Right lobe of liver (tissue), 6 donors: ENCODE results near the gene SLC24A3. TPM values are rescaled to one million over a fixed set of nuclear protein-coding genes. Genes with fewer than 3 reads are reported as not detected.
A peak's percentile ranks its signal among the peaks of the same experiment; 100 is the strongest.

Experiments
- ATAC-seq, 4 donors: fragments of 200-7000 bp; cut with Tn5 transposase; one replicate each; pipeline ENCODE4 v1.9.1; 2020; ENCODE audit warnings: mild to moderate bottlenecking in 4 of 4, moderate library complexity in 4 of 4
- DNase-seq, 3 donors: peaks; one replicate each; pipeline ENCODE4 v3.0.0-alpha.2; 2020
- H3K27ac ChIP-seq, 3 donors: fragments of 200-600 bp; one replicate each; pipeline ENCODE4 v1.8.0; 2022
- H3K27me3 ChIP-seq, 2 donors: fragments of 200-600 bp; one replicate each; pipeline ENCODE4 v1.8.0; 2022
- H3K36me3 ChIP-seq, 4 donors: fragments of 200-600 bp; sonication (generic) in 1 of 4; one replicate each; pipeline versions ENCODE4 v1.5.1 to v1.8.0; 2017 to 2022; ENCODE audit warnings: control low read depth in 1 of 4
- H3K4me1 ChIP-seq, 4 donors: fragments of 200-600 bp; sonication (generic) in 1 of 4; one replicate each; pipeline versions ENCODE4 v1.5.1 to v1.8.0; 2017 to 2022; ENCODE audit warnings: control low read depth in 1 of 4
- H3K4me3 ChIP-seq, 3 donors: fragments of 200-600 bp; one replicate each; pipeline ENCODE4 v1.8.0; 2022
- H3K9me3 ChIP-seq, 4 donors: fragments of 200-600 bp; sonication (generic) in 1 of 4; one replicate each; pipeline versions ENCODE4 v1.5.1 to v1.8.0; 2017 to 2022; ENCODE audit warnings: control low read depth in 1 of 4
- CTCF ChIP-seq, 4 donors: fragments of 200-600 bp in 3 of 4; fragments of 450-650 bp in 1 of 4; IDR thresholded peaks; one replicate each; pipeline versions ENCODE4 v1.5.1 to v1.8.0; 2016 to 2022; ENCODE audit warnings: antibody characterized with exemption in 4 of 4, mild to moderate bottlenecking in 2 of 4
- POLR2A ChIP-seq: fragments of 450-650 bp; IDR thresholded peaks from one replicate; pipeline ENCODE4 v1.6.1; 2017; ENCODE audit warnings: antibody characterized with exemption, mild to moderate bottlenecking
- WGBS: methylation state at CpG from one replicate; pipeline ENCODE4 v1.1.6; 2018; ENCODE audit warnings: low coverage, low lambda C conversion rate; ENCODE audit not compliant: insufficient coverage; ENCODE audit errors: missing lambda C conversion rate; 5-methylcytosine and 5-hydroxymethylcytosine counted together
- intact Hi-C, 2 donors: fragments of 100-400 bp; cut with DNase I; formaldehyde crosslinking; loops; one replicate each; pipeline versions ENCODE4 v1.11.2 to v1.14.1; 2022
- total RNA-seq, 6 experiments: library from RNA; depleted of rRNA in 2 of 6; stranded (reverse); fragments of >200 nt in 2 of 6; fragmentation: NEBNext Ultra II Directional in 3 of 6; extraction: Animal tissue kit (Norgen Biotek cat#: 25700) in 3 of 6; gene quantifications; one replicate each; pipeline versions ENCODE4 v1.1.0 to v1.2.4, GENCODE V29; 2016 to 2023
- donor health status: DM: no; HTN: yes; CAD: no.
- donor health status: DM: no; HTN: no; CAD: no.
- donor health status: DM: no; HTN: no; CAD: no.
- donor health status: DM: no; HTN: yes; CAD: no.
- donor health status: DM: no; HTN: yes; CAD: no.

SLC24A3 gene
- total RNA-seq, 6 experiments from 2014 or later: 0.06 to 0.49 (median 0.27) TPM

GRCh38 chr20:19411811-19412210 is 199.4 kb downstream of the SLC24A3 start:
- TF ChIP-seq POLR2A: no peak
- Histone ChIP-seq H3K36me3 (no peaks in the 10 kb centered on the region), H3K4me3 (no peak overlapping the region), H3K9me3 (no peaks in the 10 kb centered on the region), H3K4me1 (peaks cover 0 to 25% (median 0%) of the 10 kb centered on the region in 4 donors), H3K27ac (no peak overlapping the region), H3K27me3 (no peaks in the 10 kb centered on the region)
- 38% methylated on average over 3 of the region's 3 CpGs for WGBS
- DNase-seq (no peak), ATAC-seq (no peak)
- intact Hi-C loops: no loop called here

GRCh38 chr20:19412254-19412653 is 199.8 kb downstream of the SLC24A3 start:
- 55% methylated on average over 3 of the region's 3 CpGs for WGBS
- intact Hi-C loops: no loop called here
- Histone ChIP-seq H3K4me1 (peaks cover 0 to 25% (median 0%) of the 10 kb centered on the region in 4 donors), H3K36me3 (no peaks in the 10 kb centered on the region), H3K27me3 (no peaks in the 10 kb centered on the region), H3K4me3 (no peak overlapping the region), H3K9me3 (no peaks in the 10 kb centered on the region), H3K27ac (no peak overlapping the region)
- ATAC-seq (no peak), DNase-seq (no peak)
- no peak for TF ChIP-seq POLR2A
- no peak for TF ChIP-seq CTCF (IDR thresholded peaks at IDR 0.05)

- intact Hi-C loops: no loop called here
- H3K27ac ChIP-seq: no peak overlapping the region
- H3K36me3 ChIP-seq: no peaks in the 10 kb centered on the region
- peak in 3 of 4 donors; percentile 24 to 68 (median 55) for ATAC-seq
- H3K9me3 ChIP-seq: no peaks in the 10 kb centered on the region
- no peak for DNase-seq
- 30% methylated on average over 1 of the region's 1 CpG for WGBS
- H3K27me3 ChIP-seq: no peaks in the 10 kb centered on the region
- TF ChIP-seq CTCF (IDR thresholded peaks at IDR 0.05) (no peak), POLR2A (no peak)
- peaks cover 0 to 25% (median 0%) of the 10 kb centered on the region in 4 donors for H3K4me1 ChIP-seq
- H3K4me3 ChIP-seq: no peak overlapping the region
Observed at GRCh38 chr20:19414600-19414999, 202.2 kb downstream of the SLC24A3 start.

- H3K4me3 ChIP-seq: no peak overlapping the region
- no peaks in the 10 kb centered on the region for H3K36me3 ChIP-seq
- no peak overlapping the region for H3K27ac ChIP-seq
- 50% methylated on average over 1 of the region's 1 CpG for WGBS
- H3K4me1 ChIP-seq: peaks cover 0 to 25% (median 0%) of the 10 kb centered on the region in 4 donors
- no peaks in the 10 kb centered on the region for H3K9me3 ChIP-seq
- TF ChIP-seq POLR2A (no peak), CTCF (IDR thresholded peaks at IDR 0.05) (no peak)
- ATAC-seq (peak; percentile 62 to 89 (median 76)), DNase-seq (no peak)
- no peaks in the 10 kb centered on the region for H3K27me3 ChIP-seq
- intact Hi-C loops: no loop called here
Observed at GRCh38 chr20:19415786-19416185, 203.3 kb downstream of the SLC24A3 start.

- 76% methylated on average over 2 of the region's 2 CpGs for WGBS
- no peak for ATAC-seq
- intact Hi-C loops: no loop called here
Observed at GRCh38 chr20:19416627-19417026, 204.2 kb downstream of the SLC24A3 start.

More at GRCh38 chr20:19416627-19417026, 204.2 kb downstream of the SLC24A3 start:
- Histone ChIP-seq H3K27ac (no peak overlapping the region), H3K36me3 (no peaks in the 10 kb centered on the region), H3K4me3 (no peak overlapping the region), H3K9me3 (no peaks in the 10 kb centered on the region), H3K4me1 (peaks cover 0 to 22% (median 0%) of the 10 kb centered on the region in 4 donors), H3K27me3 (no peaks in the 10 kb centered on the region)
- TF ChIP-seq POLR2A (no peak), CTCF (IDR thresholded peaks at IDR 0.05) (no peak)
- DNase-seq: no peak
